Activated T-cell treated with anti-CD3 and anti-CD28 coated beads for 4 hours (primary cell): ENCODE measurements around the gene SH3RF3.

Experiments used
- DNase-seq: peaks from one replicate; pipeline ENCODE4 v3.0.0-alpha.2; 2020

SH3RF3 gene

GRCh38 chr2:109247340-109247739, 118.3 kb downstream of the SH3RF3 start:
- no peak for DNase-seq

- DNase-seq: no peak
Measured at GRCh38 chr2:109247812-109248211, 118.8 kb downstream of the SH3RF3 start.

GRCh38 chr2:109248590-109248989, 119.6 kb downstream of the SH3RF3 start:
- no peak for DNase-seq

- DNase-seq: no peak
Measured at GRCh38 chr2:109253217-109253616, 124.2 kb downstream of the SH3RF3 start.

- DNase-seq: no peak
Measured at GRCh38 chr2:109254174-109254904, 125.3 kb downstream of the SH3RF3 start.

GRCh38 chr2:109255654-109256053, 126.6 kb downstream of the SH3RF3 start:
- no peak for DNase-seq

GRCh38 chr2:109256111-109256510, 127.1 kb downstream of the SH3RF3 start:
- DNase-seq: no peak

- no peak for DNase-seq
Measured at GRCh38 chr2:109256921-109257320, 127.9 kb downstream of the SH3RF3 start.

- no peak for DNase-seq
Measured at GRCh38 chr2:109257653-109258052, 128.6 kb downstream of the SH3RF3 start.

GRCh38 chr2:109258376-109258775, 129.4 kb downstream of the SH3RF3 start:
- no peak for DNase-seq

- DNase-seq: no peak
Measured at GRCh38 chr2:109258905-109259540, 130.0 kb downstream of the SH3RF3 start.

GRCh38 chr2:109259671-109260070, 130.7 kb downstream of the SH3RF3 start:
- no peak for DNase-seq

- DNase-seq: no peak
Measured at GRCh38 chr2:109260116-109260855, 131.3 kb downstream of the SH3RF3 start.

- no peak for DNase-seq
Measured at GRCh38 chr2:109260886-109261700, 132.1 kb downstream of the SH3RF3 start.

GRCh38 chr2:109261906-109262631, 133.1 kb downstream of the SH3RF3 start:
- DNase-seq: no peak

GRCh38 chr2:109264595-109265328, 135.8 kb downstream of the SH3RF3 start:
- no peak for DNase-seq

GRCh38 chr2:109265369-109265768, 136.4 kb downstream of the SH3RF3 start:
- no peak for DNase-seq

GRCh38 chr2:109265953-109266352, 136.9 kb downstream of the SH3RF3 start:
- DNase-seq: no peak

- DNase-seq: no peak
Measured at GRCh38 chr2:109266496-109266895, 137.5 kb downstream of the SH3RF3 start.

GRCh38 chr2:109266998-109267854, 138.2 kb downstream of the SH3RF3 start:
- DNase-seq: no peak

- DNase-seq: no peak
Measured at GRCh38 chr2:109268916-109269315, 139.9 kb downstream of the SH3RF3 start.
